ENCODE results near the gene OR5AU1.
A peak's percentile ranks its signal among the peaks of the same experiment; 100 is the strongest.

OR5AU1 gene

GRCh38 chr14:21192875-21193535, 37.1 kb upstream of the OR5AU1 start:
- no peak for TF ChIP-seq CTCF (IDR thresholded peaks at IDR 0.05; ENCODE audit: low read depth, low read length, missing control alignments)
- no peak for DNase-seq (ENCODE audit: low read depth)
- in situ Hi-C loops (cut with HindIII; ENCODE audit: low sequenced_read_pairs) = no loop called here
- no peak overlapping the region for H3K4me3 ChIP-seq (ENCODE audit: low read depth, low read length)

DNA sequence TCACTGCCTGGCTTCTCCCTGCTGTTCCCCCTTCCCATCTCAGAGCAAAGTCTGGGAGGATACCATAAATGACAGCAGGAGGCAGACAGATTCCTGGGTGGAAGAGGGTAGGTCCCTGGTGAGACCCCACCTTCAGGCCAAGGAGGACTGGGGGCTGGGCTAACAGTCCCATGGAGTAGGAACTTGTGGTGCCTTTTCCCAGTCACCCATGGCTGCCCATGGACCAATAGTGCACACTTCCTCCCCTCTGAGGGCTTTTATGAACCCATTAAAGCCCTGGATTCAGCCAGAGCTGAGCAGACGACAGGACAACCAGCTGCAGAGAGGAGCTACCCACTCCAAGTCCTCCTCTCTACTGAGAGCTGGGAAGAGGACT, 36.6 kb upstream of the OR5AU1 start:
- no peak for TF ChIP-seq CTCF (IDR thresholded peaks at IDR 0.05; ENCODE audit: low read depth, low read length, missing control alignments)
- no peak for DNase-seq (ENCODE audit: low read depth)
- in situ Hi-C loops (cut with HindIII; ENCODE audit: low sequenced_read_pairs) = no loop called here
- peak overlapping the region; percentile 2 for H3K4me3 ChIP-seq (ENCODE audit: low read depth, low read length)

DNA sequence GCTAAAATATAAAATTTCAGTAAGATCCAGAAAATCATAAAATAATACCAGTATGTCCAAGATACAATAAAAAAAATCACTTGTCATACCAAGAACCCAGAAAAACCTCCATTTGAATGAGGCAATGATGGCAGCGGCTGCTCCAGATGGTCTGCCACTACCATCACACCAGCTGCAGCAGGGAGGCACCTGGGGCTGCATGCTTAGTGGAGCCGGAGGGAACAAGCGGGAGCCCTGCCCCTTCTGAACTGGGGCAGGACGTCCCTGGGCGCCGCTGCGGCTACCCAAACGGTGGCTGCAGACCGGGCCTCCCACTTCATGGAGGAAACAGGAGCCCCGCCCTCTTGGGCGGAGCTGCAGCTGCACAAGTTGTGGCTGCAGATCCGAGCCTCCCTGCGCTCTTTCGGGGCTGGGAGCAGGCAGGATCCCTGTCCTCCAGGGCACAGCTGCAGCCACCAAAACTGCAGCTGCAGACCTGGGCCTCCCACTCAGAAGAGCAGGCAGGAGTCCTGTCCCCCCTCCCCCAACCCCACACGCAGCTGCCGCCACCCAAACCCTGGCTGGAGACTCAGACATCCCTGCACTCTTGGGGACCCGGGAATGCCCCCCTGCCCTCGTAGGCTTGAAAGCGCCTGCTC, 36.1 kb upstream of the OR5AU1 start:
- in situ Hi-C loops (cut with HindIII; ENCODE audit: low sequenced_read_pairs) = no loop called here
- DNase-seq (ENCODE audit: low read depth) = no peak
- no peak for TF ChIP-seq CTCF (IDR thresholded peaks at IDR 0.05; ENCODE audit: low read depth, low read length, missing control alignments)
- H3K4me3 ChIP-seq (ENCODE audit: low read depth, low read length) = peak overlapping the region; percentile 2

DNA sequence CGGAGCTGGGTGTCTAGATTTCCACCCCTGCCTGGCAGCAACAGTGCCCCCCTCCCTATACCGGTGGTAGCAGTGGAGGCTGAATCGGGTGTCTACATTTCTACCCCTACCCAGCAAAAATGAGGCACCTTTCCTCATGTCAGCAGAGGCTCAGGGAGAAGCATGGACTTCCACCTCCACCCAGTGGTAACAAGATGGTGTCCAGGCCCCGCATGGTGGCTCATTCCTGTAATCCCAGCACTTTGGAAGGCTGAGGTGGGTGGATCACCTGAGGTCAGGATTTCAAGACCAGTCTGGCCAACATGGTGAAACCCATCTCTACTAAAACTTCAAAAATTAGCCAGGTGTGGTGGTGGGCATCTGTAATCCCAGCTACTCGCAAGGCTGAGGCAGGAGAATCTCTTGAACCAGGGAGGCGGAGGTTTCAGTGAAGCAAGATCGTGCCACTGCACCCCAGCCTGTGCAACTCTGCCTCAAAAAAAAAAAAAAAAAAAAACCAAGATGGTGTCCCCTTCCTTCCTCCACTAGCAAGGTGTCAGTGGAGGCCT, 35.5 kb upstream of the OR5AU1 start:
- H3K4me3 ChIP-seq (ENCODE audit: low read depth, low read length) = no peak overlapping the region
- TF ChIP-seq CTCF (IDR thresholded peaks at IDR 0.05; ENCODE audit: low read depth, low read length, missing control alignments) = no peak
- in situ Hi-C loops (cut with HindIII; ENCODE audit: low sequenced_read_pairs) = no loop called here
- no peak for DNase-seq (ENCODE audit: low read depth)

DNA sequence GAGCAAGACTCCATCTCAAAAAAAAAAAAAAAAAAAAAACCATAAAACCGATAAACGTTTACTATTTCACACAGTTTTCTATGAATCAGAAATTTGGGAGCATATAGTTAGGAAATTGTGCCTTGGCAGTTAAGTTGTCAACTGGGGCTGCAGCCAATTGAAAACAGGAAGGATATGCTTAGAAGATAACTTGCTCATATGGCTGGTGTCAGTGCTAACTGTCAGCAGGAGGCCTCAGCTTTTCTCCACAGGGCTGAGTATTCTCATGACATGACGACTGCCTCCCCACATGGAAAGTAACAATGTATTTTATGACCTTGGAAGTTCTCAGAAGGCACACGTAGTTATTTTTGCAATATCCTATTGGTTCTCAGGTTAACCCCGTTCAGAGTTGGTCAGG, 29.6 kb upstream of the OR5AU1 start:
- no peak for TF ChIP-seq CTCF (IDR thresholded peaks at IDR 0.05; ENCODE audit: low read depth, low read length, missing control alignments)
- H3K4me3 ChIP-seq (ENCODE audit: low read depth, low read length) = no peak overlapping the region
- in situ Hi-C loops (cut with HindIII; ENCODE audit: low sequenced_read_pairs) = no loop called here

DNA sequence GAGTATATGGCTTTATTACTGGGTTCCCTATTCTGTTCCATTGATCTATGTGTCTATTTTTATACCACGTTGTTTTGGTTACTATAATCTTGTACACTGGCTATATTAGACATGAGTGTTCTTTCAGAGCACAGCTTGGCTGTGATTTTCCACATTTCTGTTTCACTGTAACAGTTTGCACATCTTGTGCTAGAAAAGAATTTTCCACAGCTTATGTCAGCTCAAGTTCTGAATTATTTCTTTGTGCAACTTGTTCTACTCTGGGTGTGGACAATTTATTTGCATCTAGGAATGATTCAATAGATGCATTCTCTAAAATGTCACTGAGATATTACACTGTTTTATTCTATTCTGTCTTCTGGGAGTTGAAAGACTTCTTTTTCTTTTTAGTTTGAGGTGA, 28.4 kb upstream of the OR5AU1 start:
- in situ Hi-C loops (cut with HindIII; ENCODE audit: low sequenced_read_pairs) = no loop called here
- H3K4me3 ChIP-seq (ENCODE audit: low read depth, low read length) = no peak overlapping the region
- no peak for TF ChIP-seq CTCF (IDR thresholded peaks at IDR 0.05; ENCODE audit: low read depth, low read length, missing control alignments)
- no peak for DNase-seq (ENCODE audit: low read depth)

More for the DNA sequence above, 29.6 kb upstream of the OR5AU1 start:
- DNase-seq (ENCODE audit: low read depth) = no peak
